NCI-H2029 (cell line): Measurements from ENCODE around the gene PTCRA.
A peak's percentile ranks its signal among the peaks of the same experiment; 100 is the strongest.

Experiments used
- DNase-seq: peaks from one replicate; lab custom pipeline; 2025; lab: John Stamatoyannopoulos, UW

PTCRA gene

GRCh38 chr6:42904467-42904866, 11.4 kb upstream of the PTCRA start:
- DNase-seq: no peak

GRCh38 chr6:42907336-42907735, 8.5 kb upstream of the PTCRA start:
- DNase-seq: no peak

- DNase-seq: no peak
Measured at GRCh38 chr6:42909835-42910234, 6.0 kb upstream of the PTCRA start.

- no peak for DNase-seq
Measured at GRCh38 chr6:42911171-42912021, 4.5 kb upstream of the PTCRA start.

GRCh38 chr6:42914546-42914945, 1.3 kb upstream of the PTCRA start:
- no peak for DNase-seq

GRCh38 chr6:42916288-42916687, 435 bp downstream of the PTCRA start:
- DNase-seq: no peak

- no peak for DNase-seq
Measured at GRCh38 chr6:42921801-42922200, 5.9 kb downstream of the PTCRA start.

GRCh38 chr6:42923666-42924065, 7.8 kb downstream of the PTCRA start:
- DNase-seq: no peak

- DNase-seq: no peak
Measured at GRCh38 chr6:42925248-42925857, 9.5 kb downstream of the PTCRA start.

GRCh38 chr6:42928986-42929820, 13.3 kb downstream of the PTCRA start, which contains the start of gene CNPY3:
TSS of gene CNPY3 (plus strand) at chr6:42929480. CDS start at chr6:42929571, 91 bp downstream.
- DNase-seq: peak; percentile 94

- DNase-seq: peak; percentile 43
Measured at GRCh38 chr6:42929821-42930360, 14.0 kb downstream of the PTCRA start.

GRCh38 chr6:42932412-42932811, 16.6 kb downstream of the PTCRA start:
- DNase-seq: no peak

- no peak for DNase-seq
Measured at GRCh38 chr6:42933205-42933604, 17.4 kb downstream of the PTCRA start.

- DNase-seq: no peak
Measured at GRCh38 chr6:42935322-42935721, 19.5 kb downstream of the PTCRA start.

- DNase-seq: no peak
Measured at GRCh38 chr6:42936398-42936797, 20.5 kb downstream of the PTCRA start.

- no peak for DNase-seq
Measured at GRCh38 chr6:42937548-42938427, 21.9 kb downstream of the PTCRA start.

GRCh38 chr6:42938428-42938796, 22.6 kb downstream of the PTCRA start:
- DNase-seq: no peak

- DNase-seq: no peak
Measured at GRCh38 chr6:42938987-42939809, 23.3 kb downstream of the PTCRA start.

- DNase-seq: no peak
Measured at GRCh38 chr6:42939810-42940167, 23.9 kb downstream of the PTCRA start.

- no peak for DNase-seq
Measured at GRCh38 chr6:42940493-42941045, 24.7 kb downstream of the PTCRA start.
